GM18505 (cell line): ENCODE measurements around the gene TMEM134.
"Not testable (repeated sequence)": the region's sequence is repeated elsewhere in the genome, so short reads cannot be mapped to it uniquely, and the experiment has no call there.

ENCODE experiments used
- ATAC-seq: cut with Tn5 transposase; IDR thresholded peaks from one replicate; pipeline ENCODE4 v1.9.1; 2021; ENCODE audit not compliant: unreplicated experiment
- POLR2A ChIP-seq: IDR thresholded peaks from 4 replicates; pipeline ENCODE4 v1.6.1; 2011; ENCODE audit warnings: borderline replicate concordance; ENCODE audit not compliant: insufficient read depth, insufficient read length; ENCODE audit errors: extremely low read depth

The TMEM134 gene

GRCh38 chr11:67466367-67466766, 2.7 kb downstream of the TMEM134 start:
- no peak for TF ChIP-seq POLR2A
- ATAC-seq, result no peak

- not testable (repeated sequence) for ATAC-seq
Measured at GRCh38 chr11:67465530-67465929, 3.5 kb downstream of the TMEM134 start.

- no peak for ATAC-seq
- TF ChIP-seq POLR2A, result no peak
Measured at GRCh38 chr11:67465189-67465510, 3.9 kb downstream of the TMEM134 start.

- peak; percentile 84 for TF ChIP-seq POLR2A
- peak; percentile 51 for ATAC-seq
Measured at GRCh38 chr11:67464411-67465188, 4.5 kb downstream of the TMEM134 start.

GRCh38 chr11:67463680-67464410, 5.2 kb downstream of the TMEM134 start:
- no peak for TF ChIP-seq POLR2A
- ATAC-seq, result no peak

GRCh38 chr11:67463186-67463585, 5.9 kb downstream of the TMEM134 start:
- no peak for TF ChIP-seq POLR2A
- ATAC-seq, result no peak

GRCh38 chr11:67458266-67458665, 10.8 kb downstream of the TMEM134 start:
- TF ChIP-seq POLR2A, result no peak
- no peak for ATAC-seq

- no peak for TF ChIP-seq POLR2A
- no peak for ATAC-seq
Measured at GRCh38 chr11:67457453-67457852, 11.6 kb downstream of the TMEM134 start.

GRCh38 chr11:67456068-67456705, 12.9 kb downstream of the TMEM134 start:
- no peak for ATAC-seq
- no peak for TF ChIP-seq POLR2A

GRCh38 chr11:67455054-67455453, 14.0 kb downstream of the TMEM134 start, which contains the start of gene CABP4:
Gene CABP4, plus strand, starts transcription at chr11:67455354. Its CDS starts 70 bp downstream, at chr11:67455424.
- TF ChIP-seq POLR2A, result no peak
- ATAC-seq, result no peak

GRCh38 chr11:67453816-67454732, 15.0 kb downstream of the TMEM134 start:
- no peak for TF ChIP-seq POLR2A
- ATAC-seq, result no peak

- TF ChIP-seq POLR2A, result no peak
Measured at GRCh38 chr11:67452141-67452952, 16.7 kb downstream of the TMEM134 start, which contains the start of gene GPR152. Gene GPR152, minus strand, starts transcription at chr11:67452729. Its CDS starts 5 bp downstream, at chr11:67452724.

More at GRCh38 chr11:67452141-67452952, 16.7 kb downstream of the TMEM134 start, which contains the start of gene GPR152:
- no peak for ATAC-seq
